K562 (cell line): Measurements from ENCODE around the gene GRK3. TPM values are rescaled to one million over a fixed set of nuclear protein-coding genes. Genes with fewer than 3 reads are reported as not detected.

Experiments
- HSF4 ChIP-seq: fragments of 250-450 bp; sonication (Bioruptor Pico); IDR thresholded peaks from 2 replicates; pipeline ENCODE4 v2.1.2; 2022; ENCODE audit warnings: mild to moderate bottlenecking, moderate library complexity, borderline replicate concordance
- KAT2B ChIP-seq: IDR thresholded peaks from one replicate; pipeline ENCODE4 v1.6.1; 2012; ENCODE audit warnings: low read depth, mild to moderate bottlenecking, control low read depth, inconsistent platforms, low read length, moderate library complexity
- RBM34 ChIP-seq: fragments of 200-400 bp; formaldehyde crosslinking; IDR thresholded peaks from 2 replicates; pipeline ENCODE4 v1.6.1; 2018; ENCODE audit warnings: low read length, borderline replicate concordance; ENCODE audit not compliant: insufficient read depth
- TOE1 ChIP-seq, 2 experiments: fragments of 450-650 bp in 1 of 2; sonication (generic) in 1 of 2; formaldehyde crosslinking in 1 of 2; IDR thresholded peaks; 2 replicates each; pipeline versions ENCODE4 v1.7.1 to v1.8.0; 2016 to 2022; ENCODE audit warnings: borderline replicate concordance in 2 of 2, mild to moderate bottlenecking in 2 of 2, antibody characterized with exemption in 1 of 2, inconsistent platforms in 1 of 2, low read depth in 1 of 2, missing genetic modification reagents in 1 of 2, moderate library complexity in 1 of 2
- ZNF133 ChIP-seq: fragments of 250-450 bp; sonication (Bioruptor Pico); IDR thresholded peaks from 2 replicates; pipeline ENCODE4 v1.4.0; 2020; ENCODE audit warnings: mild to moderate bottlenecking
- ZNF408 ChIP-seq: fragments of 250-450 bp; sonication (Bioruptor Pico); IDR thresholded peaks from 2 replicates; pipeline ENCODE4 v1.4.0; 2020; ENCODE audit warnings: low read depth, mild to moderate bottlenecking, moderate library complexity
- polyA plus RNA-seq, 8 experiments: library from polyadenylated mRNA; depleted of rRNA in 4 of 8; stranded (reverse) in 5 of 8; unstranded in 3 of 8; fragments of >200 nt; fragmentation: Nextera tagmentation in 2 of 8; fragmentation: Illumina TruSeq in 1 of 8; extraction: Ambion mirVana in 2 of 8; extraction: Trizol in 1 of 8; gene quantifications; 2 replicates each; pipeline versions ENCODE4 v1.2.1 to v1.2.3, GENCODE V29; 2011 to 2014; ENCODE audit warnings: inconsistent platforms in 1 of 8, missing spikeins in 1 of 8
- total RNA-seq, 7 experiments: library from RNA; depleted of rRNA in 6 of 7; stranded (reverse); fragments of >200 nt in 6 of 7; fragmentation: Illumina TruSeq in 2 of 7; extraction: Trizol in 2 of 7; gene quantifications; 2 replicates each; pipeline versions ENCODE4 v1.2.1 to v1.2.3, GENCODE V29; 2011 to 2021; ENCODE audit warnings: low replicate concordance in 1 of 7
- TF ChIP-seq, protein P1 (sequence below): sonication (generic); formaldehyde crosslinking; IDR thresholded peaks from 2 replicates; pipeline ENCODE4 v1.8.0; 2023; ENCODE audit warnings: missing genetic modification reagents, mild to moderate bottlenecking, borderline replicate concordance
- TF ChIP-seq, protein P2 (sequence below): sonication (generic); formaldehyde crosslinking; IDR thresholded peaks from 2 replicates; pipeline ENCODE4 v1.9.0; 2022; ENCODE audit warnings: mild to moderate bottlenecking, missing genetic modification reagents
- TF ChIP-seq, protein P3 (sequence below): fragments of 450-650 bp; formaldehyde crosslinking; IDR thresholded peaks from 2 replicates; pipeline ENCODE4 v1.4.0; 2020; ENCODE audit warnings: mild to moderate bottlenecking
- TF ChIP-seq, protein P4 (sequence below): IDR thresholded peaks from 2 replicates; pipeline ENCODE4 v1.6.1; 2011; ENCODE audit not compliant: insufficient read length; ENCODE audit errors: extremely low read depth
- TF ChIP-seq, protein P5 (sequence below): fragments of 250-450 bp; sonication (Bioruptor Pico); IDR thresholded peaks from 2 replicates; pipeline ENCODE4 v1.8.0; 2021; ENCODE audit warnings: mild to moderate bottlenecking, moderate library complexity

The GRK3 gene
- total and polyA plus RNA-seq, 9 of the 15 experiments (the other 6 are each of a cell fraction or from before 2014, with no cell fraction given): 1.4 to 7.6 (median 3.6) TPM

DNA sequence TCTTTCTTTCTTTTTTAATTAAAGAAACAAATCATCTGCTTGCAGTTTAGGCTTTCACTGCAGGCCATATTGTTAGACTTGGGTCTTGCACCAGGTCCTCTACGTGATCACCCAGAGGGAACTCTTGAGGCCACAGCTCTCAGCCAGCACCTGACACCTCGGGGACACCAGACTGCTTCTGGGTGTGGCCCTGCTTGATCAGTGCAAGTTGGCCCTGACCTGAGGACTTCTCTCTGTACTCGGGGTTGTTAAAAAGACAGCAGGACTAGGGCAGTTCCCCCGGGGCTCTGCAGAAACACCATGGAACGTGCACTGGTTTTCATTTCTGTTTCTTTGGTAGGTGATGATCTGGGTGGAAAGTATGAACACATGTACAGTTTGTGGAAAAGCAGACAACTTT, 126.3 kb downstream of the GRK3 start (continued):
- TF ChIP-seq, protein P1, sequence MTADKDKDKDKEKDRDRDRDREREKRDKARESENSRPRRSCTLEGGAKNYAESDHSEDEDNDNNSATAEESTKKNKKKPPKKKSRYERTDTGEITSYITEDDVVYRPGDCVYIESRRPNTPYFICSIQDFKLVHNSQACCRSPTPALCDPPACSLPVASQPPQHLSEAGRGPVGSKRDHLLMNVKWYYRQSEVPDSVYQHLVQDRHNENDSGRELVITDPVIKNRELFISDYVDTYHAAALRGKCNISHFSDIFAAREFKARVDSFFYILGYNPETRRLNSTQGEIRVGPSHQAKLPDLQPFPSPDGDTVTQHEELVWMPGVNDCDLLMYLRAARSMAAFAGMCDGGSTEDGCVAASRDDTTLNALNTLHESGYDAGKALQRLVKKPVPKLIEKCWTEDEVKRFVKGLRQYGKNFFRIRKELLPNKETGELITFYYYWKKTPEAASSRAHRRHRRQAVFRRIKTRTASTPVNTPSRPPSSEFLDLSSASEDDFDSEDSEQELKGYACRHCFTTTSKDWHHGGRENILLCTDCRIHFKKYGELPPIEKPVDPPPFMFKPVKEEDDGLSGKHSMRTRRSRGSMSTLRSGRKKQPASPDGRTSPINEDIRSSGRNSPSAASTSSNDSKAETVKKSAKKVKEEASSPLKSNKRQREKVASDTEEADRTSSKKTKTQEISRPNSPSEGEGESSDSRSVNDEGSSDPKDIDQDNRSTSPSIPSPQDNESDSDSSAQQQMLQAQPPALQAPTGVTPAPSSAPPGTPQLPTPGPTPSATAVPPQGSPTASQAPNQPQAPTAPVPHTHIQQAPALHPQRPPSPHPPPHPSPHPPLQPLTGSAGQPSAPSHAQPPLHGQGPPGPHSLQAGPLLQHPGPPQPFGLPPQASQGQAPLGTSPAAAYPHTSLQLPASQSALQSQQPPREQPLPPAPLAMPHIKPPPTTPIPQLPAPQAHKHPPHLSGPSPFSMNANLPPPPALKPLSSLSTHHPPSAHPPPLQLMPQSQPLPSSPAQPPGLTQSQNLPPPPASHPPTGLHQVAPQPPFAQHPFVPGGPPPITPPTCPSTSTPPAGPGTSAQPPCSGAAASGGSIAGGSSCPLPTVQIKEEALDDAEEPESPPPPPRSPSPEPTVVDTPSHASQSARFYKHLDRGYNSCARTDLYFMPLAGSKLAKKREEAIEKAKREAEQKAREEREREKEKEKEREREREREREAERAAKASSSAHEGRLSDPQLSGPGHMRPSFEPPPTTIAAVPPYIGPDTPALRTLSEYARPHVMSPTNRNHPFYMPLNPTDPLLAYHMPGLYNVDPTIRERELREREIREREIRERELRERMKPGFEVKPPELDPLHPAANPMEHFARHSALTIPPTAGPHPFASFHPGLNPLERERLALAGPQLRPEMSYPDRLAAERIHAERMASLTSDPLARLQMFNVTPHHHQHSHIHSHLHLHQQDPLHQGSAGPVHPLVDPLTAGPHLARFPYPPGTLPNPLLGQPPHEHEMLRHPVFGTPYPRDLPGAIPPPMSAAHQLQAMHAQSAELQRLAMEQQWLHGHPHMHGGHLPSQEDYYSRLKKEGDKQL: no peak
- TF ChIP-seq HSF4 (CRISPR knock-in tag): no peak
- TF ChIP-seq TOE1 (IDR thresholded peaks at IDR 0.05; ENCODE audit: borderline replicate concordance): no peak
- no peak for TF ChIP-seq TOE1 (CRISPR knock-in tag; IDR thresholded peaks at IDR 0.05; ENCODE audit: borderline replicate concordance, low read depth)
- TF ChIP-seq ZNF133 (CRISPR knock-in tag): no peak
- TF ChIP-seq, protein P2, sequence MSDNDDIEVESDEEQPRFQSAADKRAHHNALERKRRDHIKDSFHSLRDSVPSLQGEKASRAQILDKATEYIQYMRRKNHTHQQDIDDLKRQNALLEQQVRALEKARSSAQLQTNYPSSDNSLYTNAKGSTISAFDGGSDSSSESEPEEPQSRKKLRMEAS (CRISPR knock-in tag): no peak
- TF ChIP-seq, protein P3, sequence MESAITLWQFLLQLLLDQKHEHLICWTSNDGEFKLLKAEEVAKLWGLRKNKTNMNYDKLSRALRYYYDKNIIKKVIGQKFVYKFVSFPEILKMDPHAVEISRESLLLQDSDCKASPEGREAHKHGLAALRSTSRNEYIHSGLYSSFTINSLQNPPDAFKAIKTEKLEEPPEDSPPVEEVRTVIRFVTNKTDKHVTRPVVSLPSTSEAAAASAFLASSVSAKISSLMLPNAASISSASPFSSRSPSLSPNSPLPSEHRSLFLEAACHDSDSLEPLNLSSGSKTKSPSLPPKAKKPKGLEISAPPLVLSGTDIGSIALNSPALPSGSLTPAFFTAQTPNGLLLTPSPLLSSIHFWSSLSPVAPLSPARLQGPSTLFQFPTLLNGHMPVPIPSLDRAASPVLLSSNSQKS (CRISPR knock-in tag): no peak
- TF ChIP-seq ZNF408 (CRISPR knock-in tag): no peak
- TF ChIP-seq, protein P4, sequence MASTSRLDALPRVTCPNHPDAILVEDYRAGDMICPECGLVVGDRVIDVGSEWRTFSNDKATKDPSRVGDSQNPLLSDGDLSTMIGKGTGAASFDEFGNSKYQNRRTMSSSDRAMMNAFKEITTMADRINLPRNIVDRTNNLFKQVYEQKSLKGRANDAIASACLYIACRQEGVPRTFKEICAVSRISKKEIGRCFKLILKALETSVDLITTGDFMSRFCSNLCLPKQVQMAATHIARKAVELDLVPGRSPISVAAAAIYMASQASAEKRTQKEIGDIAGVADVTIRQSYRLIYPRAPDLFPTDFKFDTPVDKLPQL: no peak
- TF ChIP-seq KAT2B: no peak
- TF ChIP-seq RBM34: no peak
- TF ChIP-seq, protein P5, sequence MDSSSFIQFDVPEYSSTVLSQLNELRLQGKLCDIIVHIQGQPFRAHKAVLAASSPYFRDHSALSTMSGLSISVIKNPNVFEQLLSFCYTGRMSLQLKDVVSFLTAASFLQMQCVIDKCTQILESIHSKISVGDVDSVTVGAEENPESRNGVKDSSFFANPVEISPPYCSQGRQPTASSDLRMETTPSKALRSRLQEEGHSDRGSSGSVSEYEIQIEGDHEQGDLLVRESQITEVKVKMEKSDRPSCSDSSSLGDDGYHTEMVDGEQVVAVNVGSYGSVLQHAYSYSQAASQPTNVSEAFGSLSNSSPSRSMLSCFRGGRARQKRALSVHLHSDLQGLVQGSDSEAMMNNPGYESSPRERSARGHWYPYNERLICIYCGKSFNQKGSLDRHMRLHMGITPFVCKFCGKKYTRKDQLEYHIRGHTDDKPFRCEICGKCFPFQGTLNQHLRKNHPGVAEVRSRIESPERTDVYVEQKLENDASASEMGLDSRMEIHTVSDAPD (CRISPR knock-in tag): no peak
